ENCODE results near the gene SPPL2C.

SPPL2C gene

DNA sequence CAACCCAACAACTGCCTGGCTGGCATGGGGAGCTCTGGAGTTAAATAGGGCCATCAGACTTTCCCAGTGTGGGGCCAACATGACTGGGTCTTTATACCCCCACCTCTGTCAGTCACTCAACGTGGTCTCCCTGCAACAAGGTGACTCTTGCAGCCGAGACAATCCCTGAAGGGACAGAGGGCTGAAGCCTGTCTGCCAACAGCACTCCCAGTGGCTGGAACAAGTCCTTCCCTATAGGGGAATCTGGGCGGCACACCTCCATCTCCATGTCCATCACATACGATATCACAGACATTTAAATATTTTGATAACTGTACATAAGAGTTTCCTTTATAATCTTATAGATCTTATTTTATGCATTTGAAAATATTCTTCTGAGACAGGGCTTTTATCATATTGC is 44.9 kb downstream of the SPPL2C start:
- DNase-seq: no peak

GRCh38 chr17:45893725-45894021 is 49.0 kb downstream of the SPPL2C start:
- DNase-seq: no peak

DNA sequence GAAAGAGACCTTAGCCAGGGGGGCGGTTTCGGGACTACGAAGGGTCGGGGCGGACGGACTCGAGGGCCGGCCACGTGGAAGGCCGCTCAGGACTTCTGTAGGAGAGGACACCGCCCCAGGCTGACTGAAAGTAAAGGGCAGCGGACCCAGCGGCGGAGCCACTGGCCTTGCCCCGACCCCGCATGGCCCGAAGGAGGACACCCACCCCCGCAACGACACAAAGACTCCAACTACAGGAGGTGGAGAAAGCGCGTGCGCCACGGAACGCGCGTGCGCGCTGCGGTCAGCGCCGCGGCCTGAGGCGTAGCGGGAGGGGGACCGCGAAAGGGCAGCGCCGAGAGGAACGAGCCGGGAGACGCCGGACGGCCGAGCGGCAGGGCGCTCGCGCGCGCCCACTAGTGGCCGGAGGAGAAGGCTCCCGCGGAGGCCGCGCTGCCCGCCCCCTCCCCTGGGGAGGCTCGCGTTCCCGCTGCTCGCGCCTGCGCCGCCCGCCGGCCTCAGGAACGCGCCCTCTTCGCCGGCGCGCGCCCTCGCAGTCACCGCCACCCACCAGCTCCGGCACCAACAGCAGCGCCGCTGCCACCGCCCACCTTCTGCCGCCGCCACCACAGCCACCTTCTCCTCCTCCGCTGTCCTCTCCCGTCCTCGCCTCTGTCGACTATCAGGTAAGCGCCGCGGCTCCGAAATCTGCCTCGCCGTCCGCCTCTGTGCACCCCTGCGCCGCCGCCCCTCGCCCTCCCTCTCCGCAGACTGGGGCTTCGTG is 49.5 kb downstream of the SPPL2C start, which contains the start of gene MAPT:
MAPT (plus strand) TSS at position 533 of the 763 bp plus-strand sequence. CDS start 67,784 bp downstream, outside the sequence.
- DNase-seq: peak; percentile 89

GRCh38 chr17:45895304-45895968 is 50.8 kb downstream of the SPPL2C start:
- DNase-seq: peak; percentile 14

GRCh38 chr17:45895969-45896785 is 51.5 kb downstream of the SPPL2C start:
- no peak for DNase-seq

All from EL (cell line).